Measurements from ENCODE around the gene DNAJC18.
"Not testable (repeated sequence)": the region's sequence is repeated elsewhere in the genome, so short reads cannot be mapped to it uniquely, and the experiment has no call there.

The DNAJC18 gene

GRCh38 chr5:139388198-139388821 lies 51.0 kb downstream of the DNAJC18 start:
- TF ChIP-seq CTBP1 (IDR thresholded peaks at IDR 0.05; ENCODE audit: borderline replicate concordance) (no peak), SUZ12 (IDR thresholded peaks at IDR 0.05) (no peak), LEF1 (IDR thresholded peaks at IDR 0.05; ENCODE audit: borderline replicate concordance) (no peak), ZNF384 (IDR thresholded peaks at IDR 0.05) (no peak), HDGF (IDR thresholded peaks at IDR 0.05; ENCODE audit: borderline replicate concordance) (no peak), SP1 (IDR thresholded peaks at IDR 0.05) (no peak), L3MBTL2 (conservative IDR thresholded peaks at IDR 0.05) (no peak), FOXA1 (IDR thresholded peaks at IDR 0.05) (no peak), BHLHE40 (IDR thresholded peaks at IDR 0.05; ENCODE audit: borderline replicate concordance) (no peak), TARDBP (IDR thresholded peaks at IDR 0.05) (no peak), NFRKB (IDR thresholded peaks at IDR 0.05) (no peak), FOXM1 (IDR thresholded peaks at IDR 0.05; ENCODE audit: borderline replicate concordance) (no peak), ARNT (IDR thresholded peaks at IDR 0.05) (no peak), FOXK2 (IDR thresholded peaks at IDR 0.05) (no peak), PKNOX1 (IDR thresholded peaks at IDR 0.05) (no peak), ELF4 (IDR thresholded peaks at IDR 0.05) (no peak)
- no peak for DNase-seq (ENCODE audit: extremely low spot score)
- CTCF ChIA-PET: interaction anchor here (2.2 kb wide), 1 partner anchor 14 kb away, joined by 7 read pairs; no protein-coding TSS in a partner anchor
- POLR2A ChIA-PET: interaction anchor here (0.9 to 1.1 kb wide), 2 partner anchors 14 kb away, joined by 3 read pairs; no protein-coding TSS in a partner anchor

GRCh38 chr5:139387611-139388197 lies 51.6 kb downstream of the DNAJC18 start:
- no peak for DNase-seq (ENCODE audit: extremely low spot score)
- ChIA-PET CTCF (interaction anchor here (2.2 kb wide), 1 partner anchor 14 kb away, joined by 7 read pairs; no protein-coding TSS in a partner anchor), POLR2A (interaction anchor here (0.9 to 1.1 kb wide), 2 partner anchors 14 kb away, joined by 3 read pairs; no protein-coding TSS in a partner anchor)
- no peak for TF ChIP-seq ELF4 (IDR thresholded peaks at IDR 0.05)
- no peak for TF ChIP-seq BHLHE40 (IDR thresholded peaks at IDR 0.05; ENCODE audit: borderline replicate concordance)
- TF ChIP-seq SP1 (IDR thresholded peaks at IDR 0.05): no peak
- TF ChIP-seq LEF1 (IDR thresholded peaks at IDR 0.05; ENCODE audit: borderline replicate concordance): no peak
- no peak for TF ChIP-seq CTBP1 (IDR thresholded peaks at IDR 0.05; ENCODE audit: borderline replicate concordance)
- no peak for TF ChIP-seq PKNOX1 (IDR thresholded peaks at IDR 0.05)
- no peak for TF ChIP-seq HDGF (IDR thresholded peaks at IDR 0.05; ENCODE audit: borderline replicate concordance)
- no peak for TF ChIP-seq FOXA1 (IDR thresholded peaks at IDR 0.05)
- no peak for TF ChIP-seq ZNF384 (IDR thresholded peaks at IDR 0.05)
- no peak for TF ChIP-seq NFRKB (IDR thresholded peaks at IDR 0.05)
- no peak for TF ChIP-seq L3MBTL2 (conservative IDR thresholded peaks at IDR 0.05)
- no peak for TF ChIP-seq ARNT (IDR thresholded peaks at IDR 0.05)
- TF ChIP-seq FOXM1 (IDR thresholded peaks at IDR 0.05; ENCODE audit: borderline replicate concordance): no peak
- TF ChIP-seq SUZ12 (IDR thresholded peaks at IDR 0.05): no peak
- TF ChIP-seq TARDBP (IDR thresholded peaks at IDR 0.05): no peak
- TF ChIP-seq FOXK2 (IDR thresholded peaks at IDR 0.05): no peak

GRCh38 chr5:139386956-139387355 lies 52.4 kb downstream of the DNAJC18 start:
- CTCF ChIA-PET: interaction anchor here (2.2 kb wide), 1 partner anchor 15 kb away, joined by 7 read pairs; no protein-coding TSS in a partner anchor
- POLR2A ChIA-PET: interaction anchor here (1.1 kb wide), 1 partner anchor 13 kb away, joined by 3 read pairs; no protein-coding TSS in a partner anchor
- not testable (repeated sequence) for DNase-seq (ENCODE audit: extremely low spot score)

- CTCF ChIA-PET: interaction anchor here (0.9 to 2.2 kb wide), 2 partner anchors 16 kb away, joined by 5 to 7 read pairs; no protein-coding TSS in a partner anchor
- POLR2A ChIA-PET: interaction anchor here (1.1 kb wide), 2 partner anchors 11 to 188 kb away, joined by 3 read pairs; partner anchors contain the start of gene SIL1
- TF ChIP-seq FOXK2 (IDR thresholded peaks at IDR 0.05) (no peak), ZNF384 (IDR thresholded peaks at IDR 0.05) (no peak), ELF4 (IDR thresholded peaks at IDR 0.05) (no peak), NFRKB (IDR thresholded peaks at IDR 0.05) (no peak), HDGF (IDR thresholded peaks at IDR 0.05; ENCODE audit: borderline replicate concordance) (no peak), FOXM1 (IDR thresholded peaks at IDR 0.05; ENCODE audit: borderline replicate concordance) (no peak), SUZ12 (IDR thresholded peaks at IDR 0.05) (no peak), CTBP1 (IDR thresholded peaks at IDR 0.05; ENCODE audit: borderline replicate concordance) (no peak), LEF1 (IDR thresholded peaks at IDR 0.05; ENCODE audit: borderline replicate concordance) (no peak), SP1 (IDR thresholded peaks at IDR 0.05) (no peak), TARDBP (IDR thresholded peaks at IDR 0.05) (no peak), ARNT (IDR thresholded peaks at IDR 0.05) (no peak), L3MBTL2 (conservative IDR thresholded peaks at IDR 0.05) (no peak), FOXA1 (IDR thresholded peaks at IDR 0.05) (no peak), PKNOX1 (IDR thresholded peaks at IDR 0.05) (no peak), BHLHE40 (IDR thresholded peaks at IDR 0.05; ENCODE audit: borderline replicate concordance) (no peak)
- no peak for DNase-seq (ENCODE audit: extremely low spot score)
Measured at GRCh38 chr5:139386050-139386438, 53.3 kb downstream of the DNAJC18 start.

- no peak for TF ChIP-seq FOXA1 (IDR thresholded peaks at IDR 0.05)
- CTCF ChIA-PET: interaction anchor here (0.9 kb wide), 1 partner anchor 17 kb away, joined by 5 read pairs; no protein-coding TSS in a partner anchor
- no peak for DNase-seq (ENCODE audit: extremely low spot score)
- POLR2A ChIA-PET: interaction anchor here (1.1 kb wide), 2 partner anchors 10 to 187 kb away, joined by 3 read pairs; partner anchors contain the start of gene SIL1
Measured at GRCh38 chr5:139385061-139386049, 54.0 kb downstream of the DNAJC18 start.

Data from HEK293T (cell line).